Measurements from ENCODE around the gene SLC13A3. TPM values are rescaled to one million over a fixed set of nuclear protein-coding genes. Genes with fewer than 3 reads are reported as not detected.

Gene SLC13A3
- total RNA-seq, 1 experiment from 2014 or later = 17.5 TPM

- no peak overlapping the region; a peak in 2 of 5 replicates for H3K4me3 Mint-ChIP-seq
These were observed 30.0 kb upstream of the SLC13A3 start for GRCh38 chr20:46681032-46681854.

More at GRCh38 chr20:46681032-46681854, 30.0 kb upstream of the SLC13A3 start:
- Histone ChIP-seq H2BK5ac (ENCODE audit: insufficient read length, low read length) (no peak overlapping the region), H3K79me1 (ENCODE audit: insufficient read depth, low read depth, low read length, poor library complexity, severe bottlenecking) (peaks cover 7% of the 10 kb centered on the region), H3T11ph (ENCODE audit: low read length) (no peak overlapping the region), H2AK5ac (ENCODE audit: insufficient read length, low read length) (no peak overlapping the region), H3K4me2 (ENCODE audit: insufficient read depth, insufficient read length, low read length) (no peak overlapping the region), H4K5ac (ENCODE audit: insufficient read length, low read depth, low read length) (no peak overlapping the region), H2AFZ (ENCODE audit: low read length) (no peak overlapping the region), H3K14ac (ENCODE audit: insufficient read depth, low read length) (no peak overlapping the region), H4K91ac (ENCODE audit: insufficient read length, low read depth, low read length) (no peak overlapping the region), H3K4me1 (ENCODE audit: insufficient read depth, low read length) (peaks cover 11% of the 10 kb centered on the region; the same call in 1 of the 2 replicates), H3K4ac (ENCODE audit: low read depth, low read length) (no peak overlapping the region), H4K20me1 (ENCODE audit: control insufficient read depth, insufficient read depth, insufficient read length) (peaks cover 2% of the 10 kb centered on the region), H2BK120ac (ENCODE audit: low read depth, low read length, poor library complexity, severe bottlenecking) (no peak overlapping the region), H4K8ac (replicated peaks; ENCODE audit: insufficient read length, low read depth, low read length) (no peak overlapping the region), H3K23ac (ENCODE audit: insufficient read length, low read depth, low read length) (no peak overlapping the region), H3K79me2 (ENCODE audit: insufficient read depth, low read length) (peaks cover 5% of the 10 kb centered on the region; the same call in 1 of the 2 replicates), H3K23me2 (ENCODE audit: insufficient read length, low read depth, low read length, poor library complexity, severe bottlenecking) (peaks cover 4% of the 10 kb centered on the region), H3K9ac (ENCODE audit: extremely low read depth, insufficient read length, low read length) (no peak overlapping the region), H3K27ac (ENCODE audit: insufficient read length, low read depth, low read length) (no peak overlapping the region), H3K27me3 (ENCODE audit: insufficient read depth, low read length) (no peaks in the 10 kb centered on the region), H3K56ac (ENCODE audit: insufficient read length, low read depth, low read length) (no peak overlapping the region), H2BK20ac (ENCODE audit: low read depth, low read length, poor library complexity, severe bottlenecking) (no peak overlapping the region), H2BK12ac (ENCODE audit: insufficient read length, low read depth, low read length) (no peak overlapping the region), H3K18ac (ENCODE audit: insufficient read length, low read depth, low read length) (no peak overlapping the region), H2BK15ac (ENCODE audit: low read depth, low read length) (no peak overlapping the region), H3K9me3 (ENCODE audit: control insufficient read depth, low read depth, low read length) (no peaks in the 10 kb centered on the region)
- H3K9me3 Mint-ChIP-seq = peaks cover 0 to 3% of the 10 kb centered on the region in 2 experiments; a peak in 1 of 5 replicates
- peaks cover 20 to 49% (median 44%) of the 10 kb centered on the region in 3 experiments for H3K36me3 Mint-ChIP-seq (ENCODE audit: insufficient read depth in 1 of 3, low read depth in 3 of 3)
- TF ChIP-seq CTCF (conservative IDR thresholded peaks at IDR 0.05) = peak; percentile 89
- no CpG with 5 or more reads among the region's 14 CpGs for WGBS (ENCODE audit: extremely low coverage, insufficient read length, low lambda C conversion rate)
- peaks cover 50 to 59% of the 10 kb centered on the region in 2 experiments for H3K4me1 Mint-ChIP-seq
- H3K27ac Mint-ChIP-seq = no peak overlapping the region
- DNase-seq = peak; percentile 75
- no peaks in the 10 kb centered on the region for H3K27me3 Mint-ChIP-seq (ENCODE audit: low read depth)

Measured in H9 (cell line).